Spleen (tissue), 11 donors: ENCODE measurements around the gene ZMIZ1. TPM values are rescaled to one million over a fixed set of nuclear protein-coding genes. Genes with fewer than 3 reads are reported as not detected.

Experiments used
- DNase-seq: peaks from one replicate; pipeline ENCODE4 v3.0.0-alpha.2; 2020
- H3K27ac ChIP-seq, 8 donors: fragments of 200-600 bp; sonication (generic) in 7 of 8; 1 replicate in 4 of 8; 2 replicates in 4 of 8; pipeline versions ENCODE4 v1.5.0 to v1.8.0; 2016 to 2021; ENCODE audit warnings: inconsistent platforms in 4 of 8, mild to moderate bottlenecking in 4 of 8, moderate library complexity in 1 of 8
- H3K27me3 ChIP-seq, 7 donors: fragments of 200-600 bp; sonication (generic) in 6 of 7; replicated peaks in 1 of 7; 1 replicate in 4 of 7; 2 replicates in 3 of 7; pipeline versions ENCODE4 v1.5.0 to v1.8.0; 2016 to 2021; ENCODE audit warnings: inconsistent platforms in 3 of 7, mild to moderate bottlenecking in 1 of 7
- H3K36me3 ChIP-seq, 6 donors: fragments of 200-600 bp; sonication (generic) in 5 of 6; 1 replicate in 4 of 6; 2 replicates in 2 of 6; pipeline versions ENCODE4 v1.5.0 to v1.8.0; 2016 to 2021; ENCODE audit warnings: inconsistent platforms in 2 of 6
- H3K4me1 ChIP-seq, 6 donors: fragments of 200-600 bp; sonication (generic) in 5 of 6; 1 replicate in 3 of 6; 2 replicates in 3 of 6; pipeline versions ENCODE4 v1.5.0 to v1.8.0; 2016 to 2021; ENCODE audit warnings: inconsistent platforms in 3 of 6
- H3K4me3 ChIP-seq, 8 donors: fragments of 200-600 bp; sonication (generic) in 7 of 8; 1 replicate in 4 of 8; 2 replicates in 4 of 8; pipeline versions ENCODE4 v1.5.0 to v1.8.0; 2016 to 2021; ENCODE audit warnings: inconsistent platforms in 4 of 8, mild to moderate bottlenecking in 4 of 8, moderate library complexity in 2 of 8
- H3K9me3 ChIP-seq, 8 donors: fragments of 200-600 bp; sonication (generic) in 7 of 8; 1 replicate in 4 of 8; 2 replicates in 4 of 8; pipeline versions ENCODE4 v1.5.0 to v1.8.0; 2016 to 2021; ENCODE audit warnings: inconsistent platforms in 4 of 8
- CTCF ChIP-seq, 11 experiments: fragments of 200-600 bp in 7 of 11; fragments of 450-650 bp in 4 of 11; sonication (generic) in 4 of 11; IDR thresholded peaks in 8 of 11; conservative IDR thresholded peaks in 3 of 11; 1 replicate in 7 of 11; 2 replicates in 4 of 11; pipeline versions ENCODE4 v1.4.0 to v1.8.0; 2016 to 2021; ENCODE audit warnings: antibody characterized with exemption in 11 of 11, inconsistent platforms in 4 of 11, mild to moderate bottlenecking in 1 of 11
- POLR2A ChIP-seq, 3 donors: fragments of 450-650 bp; IDR thresholded peaks; one replicate each; pipeline ENCODE4 v1.5.1; 2017; ENCODE audit warnings: antibody characterized with exemption in 3 of 3, mild to moderate bottlenecking in 1 of 3
- POLR2AphosphoS5 ChIP-seq, 3 donors: sonication (generic); formaldehyde crosslinking; IDR thresholded peaks; one replicate each; pipeline ENCODE4 v1.5.1; 2017; ENCODE audit warnings: antibody characterized with exemption in 3 of 3
- WGBS, 5 donors: extraction: QIAGEN DNeasy Blood & Tissue Kit in 3 of 5; methylation state at CpG; one replicate each; pipeline versions ENCODE4 v1.1.5 to v1.1.7; 2013 to 2018; 5-methylcytosine and 5-hydroxymethylcytosine counted together
- intact Hi-C: fragments of 100-400 bp; cut with DNase I; formaldehyde crosslinking; loops from one replicate; pipeline ENCODE4 v1.15.0; 2023; ENCODE audit warnings: low total_unique reads
- polyA plus RNA-seq, 3 donors: library from polyadenylated mRNA; stranded (reverse); fragments of 200-250 nt; gene quantifications; one replicate each; pipeline ENCODE4 v1.2.1, GENCODE V29; 2013
- total RNA-seq, 7 donors: library from RNA; depleted of rRNA in 3 of 7; stranded (reverse); fragments of >200 nt in 3 of 7; fragmentation: NEBNext Ultra II Directional in 4 of 7; extraction: Animal tissue kit (Norgen Biotek cat#: 25700) in 4 of 7; gene quantifications; one replicate each; pipeline versions ENCODE4 v1.1.0 to v1.2.1, GENCODE V29; 2016 to 2021
- donor health status: healthy with polysubstance abuse.
- donor health status: DM: no; HTN: no; CAD: no; lungs with moderate emphysema.
- donor health status: DM: no; HTN: no; CAD: no.
- donor health status: Bipolar disorder and iron deficiency.
- donor health status: healthy.
- donor health status: DM: no; HTN: no; CAD: no.
- donor health status: DM: yes; HTN: yes; CAD: no.

Gene ZMIZ1
- total and polyA plus RNA-seq, 10 donors: 10.7 to 210 (median 125) TPM

- 71 to 82% (median 76%) methylated on average over 7 of the region's 7 CpGs for WGBS, 5 donors
- H3K36me3 ChIP-seq: peaks cover 0 to 79% (median 20%) of the 10 kb centered on the region in 6 donors
- peaks cover 8 to 76% (median 51%) of the 10 kb centered on the region in 6 donors for H3K4me1 ChIP-seq
Measured at GRCh38 chr10:79220307-79220706, 151.5 kb downstream of the ZMIZ1 start.

GRCh38 chr10:79221110-79222051, 152.6 kb downstream of the ZMIZ1 start:
- H3K4me1 ChIP-seq: peaks cover 8 to 76% (median 51%) of the 10 kb centered on the region in 6 donors
- DNase-seq: peak; percentile 81
- H3K36me3 ChIP-seq: peaks cover 0 to 76% (median 11%) of the 10 kb centered on the region in 6 donors
- no peaks in the 10 kb centered on the region for H3K27me3 ChIP-seq
- 64 to 89% (median 73%) methylated on average over 26 to 38 of the region's 38 CpGs for WGBS, 5 donors
- H3K27ac ChIP-seq: peak overlapping the region in 7 of 8 donors; percentile 17 to 78 (median 71)
- no peak overlapping the region for H3K4me3 ChIP-seq
- H3K9me3 ChIP-seq: no peaks in the 10 kb centered on the region
- TF ChIP-seq CTCF (IDR thresholded peaks at IDR 0.05 in 8 of 11, conservative IDR thresholded peaks at IDR 0.05 in 3 of 11) (no peak), POLR2AphosphoS5 (IDR thresholded peaks at IDR 0.05) (peak; percentile 73 to 80 (median 80))
- intact Hi-C loops: no loop called here

More at GRCh38 chr10:79220307-79220706, 151.5 kb downstream of the ZMIZ1 start:
- H3K4me3 ChIP-seq: no peak overlapping the region
- intact Hi-C loops: no loop called here
- TF ChIP-seq CTCF (IDR thresholded peaks at IDR 0.05 in 8 of 11, conservative IDR thresholded peaks at IDR 0.05 in 3 of 11): no peak
- TF ChIP-seq POLR2AphosphoS5 (IDR thresholded peaks at IDR 0.05): peak in 1 of 3 donors; percentile 28
- no peaks in the 10 kb centered on the region for H3K27me3 ChIP-seq
- H3K27ac ChIP-seq: peak overlapping the region in 5 of 8 donors; percentile 56 to 78 (median 71)
- H3K9me3 ChIP-seq: no peaks in the 10 kb centered on the region
- no peak for DNase-seq

GRCh38 chr10:79222186-79222585, 153.4 kb downstream of the ZMIZ1 start:
- intact Hi-C loops: no loop called here
- WGBS, 5 donors: 67 to 84% (median 74%) methylated on average over 7 of the region's 7 CpGs
- TF ChIP-seq POLR2AphosphoS5 (IDR thresholded peaks at IDR 0.05) (no peak), POLR2A (IDR thresholded peaks at IDR 0.05) (no peak), CTCF (IDR thresholded peaks at IDR 0.05 in 8 of 11, conservative IDR thresholded peaks at IDR 0.05 in 3 of 11) (no peak)
- no peaks in the 10 kb centered on the region for H3K9me3 ChIP-seq
- peaks cover 8 to 78% (median 51%) of the 10 kb centered on the region in 6 donors for H3K4me1 ChIP-seq
- peaks cover 0 to 76% (median 4%) of the 10 kb centered on the region in 6 donors for H3K36me3 ChIP-seq
- no peak overlapping the region for H3K4me3 ChIP-seq
- no peaks in the 10 kb centered on the region for H3K27me3 ChIP-seq
- peak overlapping the region; percentile 14 to 78 (median 67) for H3K27ac ChIP-seq
- DNase-seq: no peak
